Measurements from ENCODE around the gene GLRA1.
"Not testable (repeated sequence)": the region's sequence is repeated elsewhere in the genome, so short reads cannot be mapped to it uniquely, and the experiment has no call there.

GLRA1 gene

DNA sequence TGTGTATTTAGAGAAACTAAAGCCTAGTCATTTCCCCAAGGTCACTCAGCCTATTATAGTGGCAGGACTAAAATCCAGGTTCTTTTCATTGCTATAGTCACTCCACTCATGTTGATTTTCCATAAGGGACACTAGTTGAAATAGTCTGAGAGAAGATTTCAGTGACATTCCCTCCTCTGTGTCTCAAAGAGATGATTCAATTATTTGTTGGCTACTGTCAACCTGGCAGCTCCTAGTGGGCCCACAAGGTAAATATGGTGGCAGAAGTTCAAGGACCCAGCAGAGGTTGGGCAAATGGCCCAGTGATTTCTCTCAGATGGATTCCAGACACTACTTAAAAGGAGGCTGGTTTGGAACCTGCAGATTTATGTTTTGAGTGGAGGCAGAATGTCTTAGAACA, 104.8 kb downstream of the GLRA1 start:
- DNase-seq (ENCODE audit: low spot score), result no peak

DNA sequence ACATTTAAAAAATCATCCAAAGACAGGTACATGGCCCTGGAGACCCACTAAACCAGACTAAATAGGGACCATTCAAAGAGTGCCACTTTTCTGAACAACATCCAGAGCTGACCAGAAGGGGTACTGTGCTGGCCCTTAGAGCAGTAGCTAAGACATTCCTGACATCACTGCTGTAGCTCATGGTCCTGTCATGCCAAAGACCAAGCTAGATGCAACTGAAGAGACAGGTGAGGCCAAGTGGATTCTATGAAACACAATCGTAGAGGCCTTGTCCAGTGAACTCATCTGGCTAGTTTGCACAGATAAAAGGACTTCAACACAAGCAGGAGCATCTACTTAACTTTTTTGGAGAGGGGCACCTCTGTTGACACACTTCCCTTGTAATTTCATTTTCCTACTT, 109.6 kb downstream of the GLRA1 start:
- DNase-seq (ENCODE audit: low spot score), result no peak

DNA sequence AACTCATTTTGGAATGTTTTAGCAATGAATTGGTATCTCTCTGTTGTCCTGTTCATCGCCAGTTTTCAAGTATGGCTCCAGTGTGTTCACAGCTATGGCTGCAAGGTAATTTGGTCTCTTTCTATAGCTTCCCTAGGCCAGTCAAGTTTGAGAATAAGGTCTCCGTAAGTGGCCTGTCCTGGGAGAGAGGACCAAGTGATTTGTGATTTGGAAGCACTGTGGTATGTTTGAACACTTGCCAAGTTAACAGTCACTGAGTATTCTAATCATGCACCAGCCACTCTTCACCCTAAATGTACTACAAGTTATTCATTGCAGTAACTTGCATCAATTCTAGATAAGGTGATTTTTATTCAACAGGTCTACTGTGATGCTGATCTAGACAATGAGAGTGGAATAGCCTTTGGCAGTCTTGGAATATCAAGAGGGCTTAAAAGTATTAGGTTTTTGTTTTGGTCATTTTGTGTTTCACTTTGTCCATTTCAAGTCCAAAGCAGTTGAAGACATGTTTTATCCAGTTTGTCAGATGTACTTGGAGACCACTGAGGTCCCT, 111.8 kb downstream of the GLRA1 start:
- no peak for DNase-seq (ENCODE audit: low spot score)

DNA sequence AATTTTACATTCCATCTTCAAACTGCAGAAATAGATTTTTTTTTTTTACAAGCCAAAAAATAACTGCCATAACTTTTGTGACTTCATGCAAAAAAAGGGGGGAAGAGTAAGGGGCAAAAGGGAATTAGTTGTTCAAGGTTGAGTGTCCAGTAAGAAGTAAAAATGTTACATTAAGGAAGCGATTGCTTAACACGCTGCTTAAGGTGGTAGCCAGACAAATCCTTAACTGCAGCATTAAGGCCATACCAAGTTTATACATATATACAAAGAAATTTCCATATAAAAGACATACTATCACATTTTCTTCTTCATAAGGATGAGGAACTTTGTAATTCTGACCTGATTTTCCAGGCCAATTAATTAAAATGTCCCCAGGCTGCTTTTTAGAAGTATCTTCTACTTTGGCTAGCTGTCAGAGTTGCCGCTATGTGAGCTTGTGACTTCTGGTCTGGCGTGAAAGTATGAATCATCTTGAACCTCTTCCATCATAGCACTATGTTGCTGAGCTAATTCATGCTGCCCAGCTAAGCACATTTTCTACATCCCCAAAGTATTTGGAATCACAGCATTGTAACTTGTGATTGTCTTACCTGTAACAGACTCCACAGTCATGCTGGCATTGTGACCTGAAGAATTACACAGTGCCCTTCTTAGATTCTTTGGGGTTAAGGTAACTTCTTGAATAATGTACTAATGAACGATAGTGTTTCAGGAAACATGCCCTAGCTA, 112.9 kb downstream of the GLRA1 start:
- DNase-seq (ENCODE audit: low spot score), result peak; percentile 11

DNA sequence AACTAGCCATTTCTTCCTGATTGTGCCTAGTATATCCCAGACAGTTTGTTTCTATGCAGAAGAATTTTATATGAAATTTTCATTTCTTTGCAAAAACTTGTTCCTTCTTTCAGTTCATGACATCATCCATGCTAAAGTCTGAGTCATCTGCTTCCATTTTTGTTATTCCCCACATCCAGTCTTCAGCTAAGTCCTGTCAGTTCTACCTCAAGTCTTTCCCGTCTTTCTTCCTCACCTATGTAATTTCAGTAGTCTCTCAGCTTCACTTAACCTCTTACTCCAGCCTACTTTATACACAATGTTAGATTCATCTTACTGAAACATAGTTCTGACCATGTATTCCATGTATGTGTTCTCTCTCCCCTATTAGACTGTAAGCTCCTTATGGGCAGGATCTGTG, 113.8 kb downstream of the GLRA1 start:
- DNase-seq (ENCODE audit: low spot score), result no peak

DNA sequence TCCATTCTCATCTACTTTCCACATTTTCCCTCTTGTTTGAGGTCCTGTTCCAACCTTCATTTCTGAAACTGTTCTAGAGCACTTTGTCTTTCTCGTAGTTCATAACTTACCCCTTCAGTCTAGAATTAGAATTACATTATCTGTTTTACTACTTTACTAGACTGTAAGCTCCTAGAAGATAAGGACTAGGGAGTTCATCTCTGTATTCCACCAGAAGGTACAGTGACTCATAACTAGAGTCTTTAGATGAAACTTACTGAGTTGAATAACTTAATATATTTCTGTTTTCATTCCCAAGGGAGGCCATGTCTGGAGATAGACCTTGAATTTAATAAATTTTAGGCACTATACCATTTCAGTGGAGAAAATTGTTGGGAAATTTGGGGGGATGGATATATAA, 114.2 kb downstream of the GLRA1 start:
- no peak for DNase-seq (ENCODE audit: low spot score)

DNA sequence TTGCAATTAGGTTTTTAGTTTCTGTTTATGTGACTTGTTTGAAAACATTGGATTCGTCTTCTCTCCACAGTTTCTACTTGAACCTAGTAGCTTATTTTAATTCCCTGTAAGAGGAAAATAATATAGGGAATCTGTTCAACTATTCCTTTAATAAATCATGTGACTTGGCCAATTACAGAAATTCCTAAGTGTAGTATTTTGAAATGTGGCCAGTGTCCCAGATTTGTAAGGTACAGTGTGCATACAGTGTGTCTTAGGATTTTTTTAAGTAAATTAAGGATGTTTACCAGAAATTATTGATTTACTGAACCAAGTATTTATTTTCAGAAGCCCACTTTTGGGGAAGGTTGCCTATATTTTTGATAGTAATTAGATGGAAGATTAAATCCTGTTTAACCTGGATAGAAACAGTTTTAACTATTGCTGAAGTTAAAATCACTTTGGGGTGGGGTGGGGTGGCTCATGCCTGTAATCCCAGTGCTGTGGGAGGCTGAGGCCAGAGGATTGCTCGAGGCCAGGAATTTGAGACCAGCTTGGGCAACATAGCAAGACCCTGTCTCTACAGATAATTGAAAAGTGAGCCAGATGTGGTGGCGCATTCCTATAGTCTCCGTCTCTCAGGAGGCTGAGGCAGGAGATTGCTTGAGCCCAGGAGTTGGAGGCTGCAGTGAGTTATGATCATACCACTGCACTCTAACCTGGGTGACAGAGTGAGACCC, 116.0 kb downstream of the GLRA1 start:
- no peak for DNase-seq (ENCODE audit: low spot score)

DNA sequence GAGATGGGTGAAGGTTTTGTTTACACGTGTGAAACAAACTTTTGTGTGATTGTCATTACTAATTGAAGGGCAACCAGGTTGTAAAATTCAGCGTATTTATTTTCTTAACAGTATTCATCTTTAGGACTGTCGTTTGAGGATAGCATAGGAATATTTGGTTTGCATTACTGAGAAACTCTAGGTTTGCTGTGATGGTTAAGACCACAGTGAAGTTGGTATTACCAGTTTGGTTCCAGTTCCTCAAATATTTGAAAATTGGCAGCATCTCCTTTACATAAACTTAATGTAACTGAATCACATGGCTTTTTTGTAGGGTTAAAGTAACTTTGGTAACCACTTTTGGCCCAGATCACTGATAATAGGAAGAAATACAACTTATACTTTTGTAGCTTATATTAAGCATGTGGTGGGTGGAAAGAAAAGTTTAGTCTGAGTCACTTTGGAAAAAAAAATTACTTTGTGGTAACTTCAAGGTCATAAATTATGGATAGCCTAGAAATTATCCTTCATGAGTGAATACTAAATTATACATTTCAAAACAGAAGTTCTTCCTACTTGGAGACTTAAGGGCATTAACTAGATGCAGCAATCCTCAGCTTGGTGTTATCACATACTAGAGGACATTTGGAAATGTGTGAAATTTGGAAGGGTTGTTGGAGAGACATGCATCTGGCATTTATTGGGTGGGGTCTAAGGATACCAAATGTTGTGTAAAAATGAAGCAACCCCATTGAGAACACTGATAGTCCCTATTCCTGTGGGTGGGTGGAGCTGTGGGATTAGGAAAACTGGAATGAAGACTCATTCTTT, 119.0 kb downstream of the GLRA1 start:
- no peak for DNase-seq (ENCODE audit: low spot score)

DNA sequence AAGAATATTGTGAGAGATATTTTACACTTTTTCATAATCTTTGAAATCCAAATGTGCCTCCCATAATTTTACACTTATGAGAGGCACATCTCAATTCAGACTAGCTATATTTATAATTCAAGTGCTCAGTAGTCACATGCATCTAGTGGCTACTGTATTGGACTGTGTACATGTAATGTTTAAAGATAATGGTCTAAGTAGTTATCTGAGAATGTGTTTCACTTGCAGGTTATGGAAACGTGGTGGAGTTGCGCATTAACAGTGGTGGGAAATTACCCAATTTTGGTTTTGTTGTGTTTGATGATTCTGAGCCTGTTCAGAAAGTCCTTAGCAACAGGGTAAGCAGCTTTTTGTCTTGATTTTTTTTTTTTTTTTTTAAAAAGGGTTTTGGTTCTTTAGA, 124.1 kb downstream of the GLRA1 start:
- DNase-seq (ENCODE audit: low spot score), result no peak

DNA sequence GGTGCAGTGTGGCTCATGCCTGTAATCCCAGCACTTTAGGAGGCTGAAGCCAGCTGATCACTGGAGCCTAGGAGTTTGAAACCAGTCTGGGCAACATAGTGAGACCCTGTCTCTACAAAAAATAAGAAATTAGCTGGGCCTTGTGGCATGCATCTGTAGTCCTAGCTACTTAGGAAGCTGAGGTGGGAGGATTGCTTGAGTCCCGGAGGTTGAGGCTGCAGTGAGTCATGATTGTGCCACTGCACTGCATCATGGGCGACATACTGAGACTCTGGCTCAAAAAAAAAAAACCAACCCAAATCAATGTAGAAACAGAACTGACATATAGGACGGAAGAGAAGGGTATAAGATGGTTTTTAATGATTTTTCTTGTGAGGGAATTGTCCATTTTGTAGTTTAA, 125.2 kb downstream of the GLRA1 start:
- DNase-seq (ENCODE audit: low spot score), result no peak

DNA sequence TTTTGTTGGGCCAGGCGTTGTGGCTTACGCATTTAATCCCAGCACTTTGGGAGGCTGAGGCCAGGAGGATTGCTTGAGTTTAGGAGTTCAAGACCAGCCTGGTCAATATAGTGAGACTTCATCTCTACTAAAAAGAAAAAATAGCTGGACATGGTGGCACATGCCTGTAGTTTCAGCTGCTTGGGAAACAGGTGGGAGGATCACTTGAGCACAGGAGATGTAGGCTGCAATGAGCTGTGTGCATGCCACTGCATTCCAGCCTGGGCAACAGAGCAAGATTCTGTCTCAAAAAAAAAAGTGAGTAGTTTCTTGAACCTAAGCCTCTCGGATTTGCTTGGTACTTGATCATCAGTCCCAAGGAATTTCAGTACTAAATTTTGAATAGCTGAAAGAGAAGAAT, 126.0 kb downstream of the GLRA1 start:
- no peak for DNase-seq (ENCODE audit: low spot score)

DNA sequence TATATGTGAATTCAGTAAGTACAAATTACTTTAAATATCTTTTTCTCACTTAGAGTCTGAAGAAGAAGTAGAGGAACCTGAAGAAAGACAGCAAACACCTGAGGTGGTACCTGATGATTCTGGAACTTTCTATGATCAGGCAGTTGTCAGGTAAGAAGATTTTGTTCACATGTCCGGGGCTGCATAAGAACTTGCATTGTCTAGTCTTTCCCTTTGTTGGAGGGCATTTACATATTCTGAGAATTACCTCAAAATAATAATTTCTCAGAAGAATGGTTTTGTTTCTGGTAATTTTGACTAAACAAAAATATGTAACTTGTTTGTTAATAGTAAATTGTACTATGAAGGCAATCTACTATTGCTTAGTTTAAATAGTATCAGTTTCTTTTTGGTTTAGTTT, 129.2 kb downstream of the GLRA1 start:
- DNase-seq (ENCODE audit: low spot score), result no peak

DNA sequence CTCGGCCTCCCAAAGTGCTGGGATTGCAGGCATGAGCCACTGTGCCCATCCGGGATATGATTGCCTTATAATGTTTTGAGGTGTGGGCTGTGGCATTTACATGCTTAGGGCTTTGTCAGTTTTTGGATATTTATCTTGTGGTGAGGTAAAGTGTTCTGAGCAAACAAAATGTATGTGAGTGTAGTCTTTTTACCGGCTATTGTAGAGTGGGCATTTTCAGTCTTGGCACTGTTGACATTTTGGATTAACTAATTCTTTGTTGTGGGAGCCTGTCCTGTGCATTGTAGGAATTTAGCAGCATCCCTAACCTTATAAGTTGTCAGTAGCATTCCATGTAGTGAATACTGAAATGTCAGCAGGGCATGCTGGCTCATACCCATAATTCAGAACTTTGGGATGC, 131.3 kb downstream of the GLRA1 start:
- no peak for DNase-seq (ENCODE audit: low spot score)

DNA sequence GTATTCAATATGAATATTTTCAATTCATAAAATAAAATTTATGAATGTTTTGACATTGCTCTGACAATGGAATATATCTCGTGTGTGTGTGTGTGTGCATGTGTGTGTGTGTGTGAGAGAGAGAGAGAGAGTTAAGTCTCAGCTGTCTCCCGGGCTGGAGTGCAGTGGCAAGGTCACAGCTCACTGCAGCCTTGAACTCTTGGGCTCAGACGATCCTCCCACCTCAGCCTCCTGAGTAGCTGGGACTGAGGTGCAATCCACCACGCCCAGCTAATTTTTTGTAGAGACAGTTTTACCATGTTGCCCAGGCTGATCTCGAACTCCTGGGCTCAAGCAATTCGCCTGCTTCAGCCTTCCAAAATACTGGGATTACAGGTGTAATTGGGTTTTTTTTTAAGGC, 136.8 kb downstream of the GLRA1 start:
- DNase-seq (ENCODE audit: low spot score), result no peak

DNA sequence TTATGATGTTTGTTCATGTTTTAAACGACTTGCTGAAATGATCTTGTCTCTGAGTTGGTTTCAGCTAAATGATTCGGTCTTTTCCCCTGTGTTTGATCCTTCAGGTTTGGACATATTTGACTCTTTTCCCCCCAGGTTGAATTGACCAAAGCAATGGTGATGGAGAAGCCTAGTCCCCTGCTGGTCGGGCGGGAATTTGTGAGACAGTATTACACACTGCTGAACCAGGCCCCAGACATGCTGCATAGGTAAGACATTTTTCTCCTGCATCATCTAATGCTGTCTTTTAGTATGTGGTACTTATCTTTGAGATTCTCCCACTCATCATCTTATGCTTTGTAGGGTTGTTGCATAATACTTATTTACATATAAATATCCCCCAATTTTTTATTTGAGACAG, 138.2 kb downstream of the GLRA1 start:
- no peak for DNase-seq (ENCODE audit: low spot score)

DNA sequence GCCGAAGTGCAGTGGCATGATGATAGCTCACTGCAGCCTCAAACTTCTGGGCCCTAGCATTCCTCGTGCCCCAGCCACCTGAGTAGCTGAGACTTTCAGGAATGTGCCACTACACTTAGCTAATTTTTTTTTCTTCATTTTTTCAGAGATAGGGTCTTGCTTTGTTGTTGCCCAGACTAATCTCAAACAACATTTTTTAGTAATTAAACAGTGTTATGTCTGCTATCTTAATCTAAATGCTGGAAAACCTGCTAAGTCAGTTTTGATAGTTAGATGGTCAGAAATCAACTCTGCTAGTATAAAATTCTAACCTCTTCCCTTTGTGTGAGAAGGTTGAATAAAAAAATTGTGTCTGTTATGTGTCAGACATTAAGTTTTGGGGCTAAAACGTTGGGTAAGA, 140.5 kb downstream of the GLRA1 start:
- no peak for DNase-seq (ENCODE audit: low spot score)

DNA sequence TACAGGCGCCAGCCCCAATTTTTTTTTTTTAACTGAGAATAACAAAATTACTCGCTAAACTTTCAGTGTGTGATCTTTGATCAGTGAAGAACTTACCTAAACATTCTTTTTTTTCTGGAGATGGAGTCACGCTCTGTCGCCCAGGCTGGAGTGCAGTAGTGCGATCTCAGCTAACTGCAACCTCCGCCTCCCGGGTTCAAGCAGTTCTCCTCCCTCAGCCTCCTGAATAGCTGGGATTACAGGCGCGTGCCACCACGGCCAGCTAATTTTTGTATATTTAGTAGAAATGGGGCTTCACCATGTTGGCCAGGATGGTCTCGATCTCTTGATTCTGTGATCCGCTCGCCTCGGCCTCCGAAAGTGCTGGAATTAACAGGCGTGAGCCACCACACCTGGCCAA, 141.0 kb downstream of the GLRA1 start:
- DNase-seq (ENCODE audit: low spot score), result not testable (repeated sequence)

DNA sequence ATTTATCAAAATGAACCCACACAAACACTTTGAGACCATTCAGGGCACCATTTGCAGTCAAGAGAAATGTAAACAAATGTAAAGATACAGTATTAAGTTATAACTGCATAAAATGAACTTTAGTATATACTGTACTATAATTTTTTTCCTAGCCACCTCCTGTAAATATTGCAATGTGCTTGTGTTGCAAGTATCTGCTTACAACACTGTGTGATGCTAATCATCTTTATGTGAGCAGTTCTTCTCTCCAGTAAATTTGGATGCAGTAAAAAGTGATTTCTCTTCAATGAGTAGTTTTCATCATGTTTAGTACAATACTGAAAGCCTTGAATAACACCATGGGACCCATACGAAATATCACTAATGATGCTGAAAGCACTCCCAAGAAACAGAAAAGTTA, 143.4 kb downstream of the GLRA1 start:
- no peak for DNase-seq (ENCODE audit: low spot score)

DNA sequence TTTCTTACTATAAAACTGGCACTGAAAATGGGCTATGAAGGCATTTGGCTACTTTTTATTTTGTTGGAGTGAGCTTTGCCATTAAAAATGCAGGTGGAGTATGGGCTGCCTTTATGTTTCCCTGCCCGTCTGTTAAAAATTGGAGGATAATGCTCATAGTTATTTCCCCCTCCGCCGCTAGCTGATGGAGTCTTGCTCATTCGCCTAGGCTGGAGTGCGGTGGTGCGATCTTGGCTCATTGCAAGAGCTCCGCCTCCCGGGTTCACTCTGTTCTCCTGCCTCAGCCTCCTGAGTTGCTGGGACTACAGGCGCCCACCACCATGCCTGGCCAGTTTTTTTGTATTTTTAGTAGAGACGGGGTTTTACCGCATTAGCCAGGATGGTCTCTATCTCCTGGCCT, 144.3 kb downstream of the GLRA1 start:
- DNase-seq (ENCODE audit: low spot score), result no peak

DNA sequence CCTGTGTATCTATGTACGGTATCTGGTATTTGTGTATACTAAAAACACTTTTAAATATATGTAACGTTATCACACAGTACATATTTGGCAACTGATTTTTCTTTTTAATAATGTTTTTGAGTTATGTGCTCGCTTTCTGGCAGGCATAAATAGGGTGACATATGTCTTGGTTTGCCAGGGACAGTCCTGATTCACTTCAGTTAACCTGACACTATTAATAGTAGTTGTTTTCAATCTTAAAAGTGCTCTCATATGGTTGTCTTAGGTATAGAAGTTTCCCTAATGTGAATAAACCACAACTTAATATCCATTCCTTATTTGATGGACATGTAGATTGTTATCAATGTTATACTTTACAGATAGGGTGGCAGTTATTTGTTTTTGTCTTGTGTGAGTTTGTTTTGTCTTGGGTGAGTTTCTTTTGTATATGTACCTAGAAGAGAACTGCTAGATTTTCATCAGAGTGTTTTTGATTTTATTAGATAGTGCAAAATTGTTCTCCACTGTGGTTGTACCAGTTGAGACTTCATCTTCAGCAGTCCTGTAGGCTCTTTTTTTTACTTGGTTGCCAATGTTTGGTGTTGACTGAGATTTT, 145.0 kb downstream of the GLRA1 start:
- DNase-seq (ENCODE audit: low spot score), result no peak

DNA sequence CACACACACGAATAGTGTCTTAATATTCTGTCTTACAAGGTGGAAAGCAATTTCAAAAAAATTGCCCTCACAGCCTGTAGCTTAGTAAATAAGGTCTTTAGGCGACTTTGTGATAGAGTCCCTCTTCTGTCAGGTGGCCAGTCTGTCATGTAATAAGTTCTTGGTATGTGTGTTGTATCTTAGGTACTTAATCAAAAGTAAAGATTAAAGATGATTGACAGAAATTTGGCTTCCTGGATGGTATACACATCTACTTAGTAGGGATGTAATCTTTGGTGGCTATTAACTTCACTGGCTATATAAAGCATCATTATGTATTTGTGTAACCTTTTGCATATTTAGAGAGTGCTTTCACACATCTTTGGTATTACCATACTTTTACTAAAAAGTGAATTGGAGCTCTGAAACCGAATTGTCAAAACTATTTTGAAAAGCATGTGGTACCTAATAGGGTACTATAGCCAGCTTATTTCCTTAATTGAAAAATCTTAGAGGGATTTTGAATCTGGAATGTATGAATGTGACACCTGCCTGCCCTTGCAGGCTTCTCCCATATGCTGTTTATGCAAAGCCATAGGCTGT, 149.5 kb downstream of the GLRA1 start:
- no peak for DNase-seq (ENCODE audit: low spot score)

DNA sequence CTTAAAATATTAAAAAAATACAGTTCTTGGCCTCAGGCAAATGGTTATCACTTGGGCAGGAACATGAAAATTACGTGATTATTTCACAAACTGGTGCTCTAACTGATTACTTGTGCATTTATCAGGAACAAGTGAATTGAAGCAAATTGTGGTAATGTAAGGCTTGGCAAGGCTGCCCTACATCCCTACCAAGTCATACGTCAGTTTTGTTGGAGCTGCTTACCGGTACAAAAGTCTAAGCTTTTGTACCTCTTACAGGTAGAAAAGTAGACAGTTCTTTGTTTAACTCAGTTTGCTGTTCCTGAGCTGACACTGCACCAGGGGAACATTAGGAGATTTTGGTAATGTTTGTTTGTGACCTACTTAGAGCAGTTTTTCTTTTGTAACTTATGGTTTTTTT, 150.7 kb downstream of the GLRA1 start:
- no peak for DNase-seq (ENCODE audit: low spot score)

All from activated CD4-positive, alpha-beta T cell treated with anti-CD3 and anti-CD28 coated beads, Interleukin-2, Interleukin-4, amounts not matched to agents 100 ng/mL and 50 ng/mL, durations not matched to agents 16 hours and 8 hours (primary cell).